T47D (cell line): ENCODE data around the gene SERINC1.

ENCODE experiments used
- DNase-seq, 2 experiments: peaks; one replicate each; pipeline versions ENCODE4 v3.0.0 to v3.0.0-alpha.2; 2011 to 2012; ENCODE audit warnings: low read depth in 1 of 2, low spot score in 1 of 2
- JUND ChIP-seq: IDR thresholded peaks from 2 replicates; pipeline ENCODE4 v1.6.1; 2012; ENCODE audit warnings: low read depth
- in situ Hi-C: cut with HindIII; loops from 2 replicates; pipeline ENCODE4 v1.10.0; 2016; ENCODE audit warnings: low sequenced_read_pairs, low pct_unique_long_range_greater_than_20kb

SERINC1 gene

DNA sequence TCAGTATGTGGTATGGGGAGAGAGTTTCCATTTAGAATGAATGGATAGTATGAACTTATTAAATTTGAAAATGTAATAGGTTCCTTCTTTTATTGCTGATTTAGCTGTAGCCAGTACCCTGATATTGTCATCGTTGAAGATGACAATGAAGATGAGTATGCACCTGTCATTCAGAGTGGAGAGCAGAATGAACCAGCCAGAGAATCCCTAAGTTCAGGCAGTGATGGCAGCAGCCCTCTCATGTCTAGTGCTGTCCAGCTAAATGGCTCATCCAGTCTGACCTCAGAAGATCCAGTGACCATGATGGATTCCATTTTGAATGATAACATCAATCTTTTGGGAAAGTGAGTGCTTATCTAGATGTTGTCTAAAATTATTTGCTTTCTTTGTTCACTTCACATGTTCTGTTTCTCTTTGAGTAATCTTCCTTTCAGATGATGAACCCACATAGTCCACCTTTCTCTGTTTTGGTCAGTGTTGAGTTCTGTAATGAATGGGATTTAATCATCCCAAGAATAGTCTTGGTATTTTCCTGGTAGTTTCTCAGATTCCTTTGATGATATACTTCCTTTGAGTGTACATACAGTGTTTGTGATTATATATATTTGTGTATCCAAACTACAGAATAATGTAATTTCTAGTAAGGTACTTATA lies 48.9 kb downstream of the SERINC1 start:
- no peak for TF ChIP-seq JUND
- no peak for DNase-seq
- in situ Hi-C loops = no loop called here

DNA sequence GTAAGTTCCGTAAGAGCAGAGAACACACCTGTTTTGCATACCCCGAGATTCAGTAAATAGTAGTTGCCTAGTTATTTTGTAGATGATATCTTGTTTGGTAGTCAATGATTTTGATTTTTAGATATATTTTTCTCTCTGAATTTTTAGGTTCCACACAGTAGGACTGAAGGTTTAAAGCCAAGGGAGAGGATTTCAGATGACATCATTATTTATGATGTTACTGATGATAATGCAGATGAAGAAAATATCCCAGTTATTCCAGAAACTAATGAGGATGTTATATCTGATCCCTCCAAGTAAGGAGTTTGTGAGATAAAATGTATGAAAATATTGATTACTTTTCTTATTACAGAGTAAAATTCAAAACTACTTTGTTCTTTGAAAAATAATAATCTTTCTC lies 49.6 kb downstream of the SERINC1 start:
- TF ChIP-seq JUND = no peak
- in situ Hi-C loops = no loop called here
- DNase-seq = no peak

DNA sequence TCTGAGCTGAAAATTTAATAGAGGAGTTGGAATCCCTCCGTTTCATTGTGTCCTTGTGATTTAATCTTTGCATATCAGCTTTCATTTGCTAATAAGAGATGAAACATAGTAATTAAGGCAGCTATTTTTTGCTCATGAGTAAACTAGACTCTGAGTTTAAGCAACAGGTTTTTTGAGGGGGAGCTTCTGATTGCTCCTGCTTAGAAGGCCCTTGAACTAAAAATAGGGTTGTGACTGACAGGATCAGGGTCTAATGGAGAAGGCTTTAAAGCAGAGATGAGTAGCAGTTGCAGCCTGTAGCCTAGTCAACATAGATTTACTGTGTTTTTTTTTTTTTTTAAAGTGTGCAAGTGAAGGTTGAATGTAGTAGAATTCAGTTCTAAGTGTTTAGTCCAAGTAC lies 54.8 kb downstream of the SERINC1 start:
- DNase-seq = no peak
- in situ Hi-C loops = no loop called here
- no peak for TF ChIP-seq JUND

DNA sequence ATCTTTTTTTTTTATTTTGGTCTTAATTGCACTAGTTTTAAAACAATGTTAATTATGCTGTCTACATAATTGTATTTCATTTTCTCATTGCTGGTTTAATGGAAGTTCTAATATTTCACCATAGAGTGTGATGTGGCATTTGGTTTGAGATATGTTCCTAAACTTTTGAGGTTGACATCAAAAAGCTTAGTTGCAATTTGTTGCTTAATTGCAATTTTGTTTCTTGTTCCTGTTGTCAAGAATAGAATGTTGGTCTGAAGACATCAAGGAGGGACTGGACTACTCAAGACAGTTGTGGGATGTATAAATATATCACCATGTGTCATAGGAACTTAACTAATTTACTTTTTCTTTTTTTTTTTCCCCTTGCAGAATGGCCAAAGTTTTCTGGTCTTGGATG lies 59.6 kb downstream of the SERINC1 start:
- no peak for TF ChIP-seq JUND
- in situ Hi-C loops = no loop called here
- DNase-seq = no peak

DNA sequence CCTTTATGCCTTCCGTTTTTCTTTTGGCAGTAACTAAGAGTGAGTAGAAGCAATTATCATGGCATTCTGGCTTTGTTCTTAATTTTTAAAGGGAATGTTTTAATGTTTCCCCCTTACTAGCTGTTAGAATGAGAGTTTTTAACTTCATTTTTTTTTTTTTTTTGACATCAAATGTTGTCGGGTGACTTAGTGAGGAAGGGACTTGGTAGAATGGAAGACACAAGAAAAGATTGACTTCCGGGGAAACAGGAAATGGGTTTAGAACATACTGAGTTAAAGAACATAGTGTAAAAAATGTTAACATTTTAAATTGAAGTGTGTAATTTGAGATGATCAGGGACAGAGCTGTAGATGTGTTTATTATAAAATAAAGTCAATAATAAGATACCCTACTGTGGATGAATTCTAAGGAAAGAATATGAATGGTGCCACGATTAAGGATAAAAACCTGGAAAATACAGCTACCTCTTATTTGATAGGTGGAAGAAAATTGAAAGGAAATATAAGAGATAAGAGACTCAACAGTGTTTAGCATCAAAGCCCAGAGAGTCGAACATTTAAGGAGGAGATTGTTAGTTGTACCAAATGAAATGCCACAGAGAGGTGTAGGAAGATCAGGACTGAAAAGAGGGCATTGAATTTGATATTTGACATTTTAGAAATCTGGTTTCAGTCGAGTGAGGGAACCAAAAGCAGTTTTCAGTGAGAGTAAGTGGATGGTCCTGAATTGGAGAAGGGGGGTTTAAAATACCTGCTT lies 62.7 kb downstream of the SERINC1 start:
- TF ChIP-seq JUND = no peak
- DNase-seq = no peak
- in situ Hi-C loops = no loop called here

DNA sequence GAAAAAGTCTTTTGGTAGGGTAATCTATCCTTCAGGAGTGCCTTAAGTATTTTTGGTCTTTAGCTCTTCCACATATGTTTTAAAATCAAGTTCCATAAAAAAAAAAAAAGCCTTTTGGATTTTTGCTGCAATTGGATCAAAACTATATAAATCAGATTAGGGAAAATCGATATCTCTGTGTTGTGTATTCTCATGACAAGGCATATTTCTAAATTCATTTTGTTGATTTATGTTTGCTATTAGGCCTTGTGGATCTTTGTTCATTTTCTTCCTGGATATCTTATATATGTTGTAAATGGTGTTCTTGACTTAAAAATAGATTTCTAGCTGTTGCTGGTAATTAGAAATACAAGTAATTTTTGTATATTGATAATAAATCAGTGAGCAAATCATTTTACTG lies 63.4 kb downstream of the SERINC1 start:
- DNase-seq = no peak
- in situ Hi-C loops = no loop called here
- no peak for TF ChIP-seq JUND

DNA sequence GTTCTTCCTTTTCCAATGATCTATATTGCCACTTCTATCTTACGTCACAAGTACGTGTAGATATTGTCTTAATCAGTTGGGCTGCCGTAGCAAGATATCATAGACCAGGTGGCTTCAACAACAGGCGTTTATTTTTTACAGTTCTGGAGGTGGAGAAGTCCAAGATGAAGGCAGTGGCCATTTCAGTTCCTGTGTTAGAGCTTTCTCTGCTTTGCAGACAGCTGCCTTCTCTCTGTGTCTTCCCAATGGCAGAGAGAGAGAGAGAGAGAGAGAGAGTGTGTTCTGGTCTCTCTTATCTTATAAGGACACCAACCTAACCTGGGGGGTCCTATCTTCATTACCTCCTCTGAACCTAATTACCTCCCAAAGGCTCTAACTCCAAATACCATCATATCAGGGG lies 63.9 kb downstream of the SERINC1 start:
- in situ Hi-C loops = no loop called here

DNA sequence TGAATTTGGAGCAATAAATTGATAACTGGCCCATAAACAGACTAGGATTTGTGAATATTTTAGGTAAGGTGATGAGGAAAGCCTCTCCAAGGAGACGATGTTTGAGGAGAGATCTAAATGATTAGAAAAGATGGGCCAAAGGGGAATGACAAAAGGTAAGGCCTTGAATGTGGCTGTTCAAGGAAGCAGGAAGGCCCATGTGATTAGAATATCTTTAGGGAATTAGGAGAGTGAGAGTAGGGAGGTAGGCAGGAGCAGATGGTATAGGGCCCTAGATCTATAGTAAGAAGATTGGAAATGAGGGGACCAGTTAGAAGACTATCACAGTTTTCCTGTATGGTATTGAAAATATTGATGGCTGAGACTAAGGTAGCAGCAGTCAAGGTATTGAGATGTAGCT lies 65.4 kb downstream of the SERINC1 start:
- in situ Hi-C loops = no loop called here
- no peak for TF ChIP-seq JUND
- no peak for DNase-seq

More for the DNA sequence above, 63.9 kb downstream of the SERINC1 start:
- TF ChIP-seq JUND = no peak
- DNase-seq = no peak

DNA sequence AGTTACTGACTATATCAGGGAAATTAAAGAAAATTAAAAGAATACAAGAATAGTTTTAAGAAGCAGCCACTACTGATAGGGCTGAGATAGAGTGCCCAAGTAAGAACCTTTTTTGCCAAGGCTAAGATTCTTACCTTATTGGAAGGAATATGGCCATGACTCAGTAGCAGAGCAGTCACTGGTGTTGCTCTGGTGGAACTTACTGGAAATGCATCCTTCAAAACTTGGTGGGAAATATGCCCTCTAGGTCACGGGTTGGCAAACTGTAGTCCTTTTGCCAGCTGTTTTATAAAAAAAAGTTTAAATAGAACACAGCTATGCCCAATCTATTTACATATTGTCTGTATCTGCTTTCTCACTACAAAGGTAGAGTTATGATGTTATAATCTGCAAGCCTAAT lies 66.2 kb downstream of the SERINC1 start:
- no peak for TF ChIP-seq JUND
- in situ Hi-C loops = no loop called here
- no peak for DNase-seq

DNA sequence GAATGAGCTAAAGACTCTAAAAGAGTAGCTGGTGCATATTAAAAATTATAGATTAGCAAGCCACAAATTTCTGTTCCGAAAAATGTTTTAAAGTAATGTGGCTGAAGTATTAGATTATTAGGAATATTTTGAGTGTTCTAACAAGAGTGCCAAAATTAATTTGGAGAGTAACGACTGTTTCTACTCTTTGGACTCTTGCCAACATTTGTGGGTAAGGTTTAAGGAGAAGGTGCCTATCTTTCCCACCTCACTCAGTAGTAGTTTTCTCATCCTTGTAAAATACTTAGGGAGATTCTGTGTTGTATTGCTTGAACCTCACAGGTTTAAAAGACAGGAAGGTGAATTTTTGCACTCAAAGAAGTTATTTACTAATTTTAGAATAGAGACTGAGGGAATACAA lies 67.2 kb downstream of the SERINC1 start:
- in situ Hi-C loops = no loop called here
- no peak for DNase-seq
- TF ChIP-seq JUND = no peak

DNA sequence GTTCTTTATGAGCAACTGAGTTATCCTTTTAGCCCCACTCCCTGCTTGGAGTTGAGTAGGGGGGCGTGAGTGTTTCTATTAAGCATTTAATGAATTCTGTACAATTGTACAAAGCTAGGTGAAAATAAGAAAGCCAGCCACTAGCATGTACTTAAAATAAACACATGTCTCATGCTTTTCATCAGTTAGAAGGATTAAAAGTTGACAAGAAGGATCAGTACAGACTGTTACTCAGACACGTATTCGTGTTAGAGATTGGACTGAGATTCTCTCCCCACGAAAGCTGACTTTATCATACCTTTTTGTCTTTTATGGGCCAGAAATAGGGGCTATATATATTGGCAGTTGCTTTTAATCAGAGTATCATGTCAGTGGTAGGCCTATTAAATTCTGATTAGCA lies 70.5 kb downstream of the SERINC1 start:
- in situ Hi-C loops = no loop called here
- no peak for TF ChIP-seq JUND
- no peak for DNase-seq

DNA sequence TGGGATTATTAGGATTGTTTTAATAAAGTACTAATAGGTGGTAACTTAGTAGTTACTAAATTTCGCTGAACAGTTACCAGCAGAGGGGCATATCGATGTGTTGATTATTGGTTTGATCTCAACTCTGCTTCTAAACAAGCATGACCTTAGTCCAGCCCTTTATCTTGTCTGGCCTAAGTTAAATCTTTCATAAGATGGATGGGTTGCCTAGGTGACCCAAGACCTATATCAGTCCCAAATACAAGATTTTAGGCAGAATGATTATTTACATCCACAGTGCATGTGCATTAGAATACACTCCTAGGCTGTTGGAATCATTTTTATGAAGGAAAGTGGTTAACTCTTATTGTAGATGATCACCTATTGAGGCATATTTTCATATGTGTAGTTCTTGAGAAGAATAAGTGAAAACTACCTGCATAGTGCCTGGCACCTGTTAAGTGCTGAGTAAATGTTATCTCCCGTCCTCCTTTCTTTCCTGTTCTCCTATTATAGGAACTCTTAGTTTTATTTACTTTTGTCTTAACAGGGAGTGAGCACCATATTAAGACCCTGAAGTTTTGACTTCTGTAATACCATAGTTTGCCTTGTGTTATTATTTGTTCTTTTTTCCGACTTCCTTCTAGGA lies 71.0 kb downstream of the SERINC1 start:
- in situ Hi-C loops = no loop called here
- TF ChIP-seq JUND = no peak
- no peak for DNase-seq

DNA sequence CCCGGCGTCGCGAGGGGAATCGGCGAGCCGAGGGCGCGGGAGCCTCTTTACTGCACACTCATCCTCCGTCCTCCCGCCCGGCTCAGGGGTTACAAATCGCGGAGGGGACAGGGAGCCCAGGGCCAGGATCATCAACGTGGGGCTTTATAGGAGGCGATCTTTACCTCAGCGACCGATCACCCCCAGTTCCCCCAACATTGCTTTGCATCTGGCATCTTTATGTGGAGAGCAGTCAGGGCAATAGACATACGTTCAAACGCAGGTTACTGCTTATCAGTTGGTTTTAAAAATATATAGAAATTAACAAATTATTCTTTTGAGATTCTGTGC lies 71.5 kb downstream of the SERINC1 start:
- in situ Hi-C loops = no loop called here

More for the DNA sequence above, 71.5 kb downstream of the SERINC1 start:
- no peak for TF ChIP-seq JUND
- DNase-seq = no peak
